Measurements from ENCODE around the gene ANKS6. TPM values are rescaled to one million over a fixed set of nuclear protein-coding genes. Genes with fewer than 3 reads are reported as not detected.

Gene ANKS6
- total and polyA plus RNA-seq, 2 experiments from 2014 or later = 25.5 to 40.3 TPM

DNA sequence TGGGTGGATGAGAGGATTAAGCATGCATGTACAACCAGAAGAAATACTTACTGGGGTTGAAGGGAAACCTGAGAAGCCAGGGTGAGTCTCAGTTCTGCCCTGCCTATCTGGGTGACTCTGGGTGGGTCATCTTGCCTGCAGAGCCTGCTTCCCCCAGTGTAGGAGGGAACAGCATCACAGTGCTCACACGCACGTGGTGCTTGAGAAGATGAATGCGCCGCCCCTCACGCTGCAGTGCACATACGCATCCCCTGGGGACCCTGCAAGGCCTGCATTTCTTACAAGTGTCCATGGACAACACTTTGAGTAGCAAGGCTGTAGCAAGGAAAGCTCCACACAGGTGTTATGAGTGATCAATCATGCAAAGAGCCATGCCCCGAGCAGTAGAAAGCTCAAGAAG is 68.9 kb downstream of the ANKS6 start:
- no peak overlapping the region for H3K4me3 ChIP-seq
- H3K36me3 ChIP-seq = no peaks in the 10 kb centered on the region
- H3K9me3 ChIP-seq (ENCODE audit: low read depth) = no peaks in the 10 kb centered on the region
- no peak for DNase-seq (ENCODE audit: low read depth in 1 of 2, low spot score in 1 of 2)
- peaks cover 20% of the 10 kb centered on the region for H3K27me3 ChIP-seq
- no peak overlapping the region for H3K27ac ChIP-seq
- TF ChIP-seq, protein P1, sequence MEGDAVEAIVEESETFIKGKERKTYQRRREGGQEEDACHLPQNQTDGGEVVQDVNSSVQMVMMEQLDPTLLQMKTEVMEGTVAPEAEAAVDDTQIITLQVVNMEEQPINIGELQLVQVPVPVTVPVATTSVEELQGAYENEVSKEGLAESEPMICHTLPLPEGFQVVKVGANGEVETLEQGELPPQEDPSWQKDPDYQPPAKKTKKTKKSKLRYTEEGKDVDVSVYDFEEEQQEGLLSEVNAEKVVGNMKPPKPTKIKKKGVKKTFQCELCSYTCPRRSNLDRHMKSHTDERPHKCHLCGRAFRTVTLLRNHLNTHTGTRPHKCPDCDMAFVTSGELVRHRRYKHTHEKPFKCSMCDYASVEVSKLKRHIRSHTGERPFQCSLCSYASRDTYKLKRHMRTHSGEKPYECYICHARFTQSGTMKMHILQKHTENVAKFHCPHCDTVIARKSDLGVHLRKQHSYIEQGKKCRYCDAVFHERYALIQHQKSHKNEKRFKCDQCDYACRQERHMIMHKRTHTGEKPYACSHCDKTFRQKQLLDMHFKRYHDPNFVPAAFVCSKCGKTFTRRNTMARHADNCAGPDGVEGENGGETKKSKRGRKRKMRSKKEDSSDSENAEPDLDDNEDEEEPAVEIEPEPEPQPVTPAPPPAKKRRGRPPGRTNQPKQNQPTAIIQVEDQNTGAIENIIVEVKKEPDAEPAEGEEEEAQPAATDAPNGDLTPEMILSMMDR (IDR thresholded peaks at IDR 0.05; ENCODE audit: low read depth, low read length) = no peak
- peaks cover 13% of the 10 kb centered on the region for H3K4me1 ChIP-seq (ENCODE audit: low read depth)

DNA sequence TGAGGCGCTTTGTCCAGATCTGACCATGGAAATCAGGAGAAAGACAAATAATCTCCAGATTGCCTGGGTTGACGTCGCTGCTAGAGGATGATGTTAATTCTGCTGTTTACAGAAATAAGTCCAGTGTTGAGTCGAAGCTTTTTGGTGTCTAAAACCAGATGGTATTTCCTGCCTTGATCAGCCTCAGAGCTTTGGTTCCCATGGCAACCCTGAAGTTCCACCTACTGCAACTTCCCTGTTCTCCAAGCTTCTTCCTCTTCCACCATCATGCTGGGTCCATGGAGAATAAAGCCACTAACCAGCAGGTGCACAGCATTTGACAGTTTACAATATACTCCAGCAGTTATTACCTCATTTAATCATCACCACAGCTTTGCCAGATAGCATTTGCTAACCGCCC is 69.6 kb downstream of the ANKS6 start:
- H3K9me3 ChIP-seq (ENCODE audit: low read depth) = no peaks in the 10 kb centered on the region
- no peaks in the 10 kb centered on the region for H3K36me3 ChIP-seq
- H3K27me3 ChIP-seq = peaks cover 20% of the 10 kb centered on the region
- H3K27ac ChIP-seq = no peak overlapping the region
- no peak overlapping the region for H3K4me3 ChIP-seq
- peak in 1 of 2 donors; percentile 61 for DNase-seq (ENCODE audit: low read depth in 1 of 2, low spot score in 1 of 2)
- TF ChIP-seq, protein P1 (IDR thresholded peaks at IDR 0.05; ENCODE audit: low read depth, low read length) = no peak
- H3K4me1 ChIP-seq (ENCODE audit: low read depth) = peaks cover 13% of the 10 kb centered on the region

DNA sequence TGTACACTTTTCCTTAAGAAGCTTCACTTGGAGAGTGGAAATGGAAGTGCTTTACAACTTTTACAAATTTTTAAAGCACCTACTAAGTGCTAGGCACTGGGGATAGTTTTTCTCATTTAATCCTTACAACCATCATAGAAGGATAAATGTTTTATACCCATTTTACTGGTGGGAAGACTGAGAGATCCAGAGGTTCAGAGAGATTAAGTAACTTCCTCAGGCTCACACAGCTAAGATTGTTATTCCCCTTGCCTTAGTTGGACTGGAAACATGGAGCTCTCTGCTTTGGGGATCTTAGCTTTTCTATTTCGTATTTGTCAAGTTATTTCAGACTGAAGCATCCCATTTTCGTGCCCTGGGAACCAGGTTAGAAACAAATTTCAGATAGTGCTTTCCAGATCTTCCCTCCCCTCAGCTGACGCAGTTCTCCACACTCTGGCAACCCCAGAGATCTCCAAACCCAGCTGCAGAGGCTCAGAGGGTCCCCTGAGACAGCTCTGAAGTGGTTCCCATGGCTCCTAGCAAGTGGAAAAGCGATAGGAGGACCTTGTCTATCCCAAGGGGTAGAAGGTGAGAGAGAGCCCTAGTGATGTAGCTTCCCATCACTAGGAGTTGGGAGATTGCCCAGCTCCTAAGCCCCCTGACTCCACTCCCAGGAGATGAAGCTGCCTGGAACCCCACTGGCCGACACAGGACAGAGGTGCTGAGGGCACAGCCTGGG is 71.4 kb downstream of the ANKS6 start:
- Histone ChIP-seq H3K4me3 (no peak overlapping the region), H3K9me3 (ENCODE audit: low read depth) (no peaks in the 10 kb centered on the region), H3K36me3 (no peaks in the 10 kb centered on the region), H3K27me3 (peaks cover 20% of the 10 kb centered on the region), H3K27ac (no peak overlapping the region), H3K4me1 (ENCODE audit: low read depth) (no peaks in the 10 kb centered on the region)
- DNase-seq (ENCODE audit: low read depth in 1 of 2, low spot score in 1 of 2) = no peak
- TF ChIP-seq, protein P1 (IDR thresholded peaks at IDR 0.05; ENCODE audit: low read depth, low read length) = no peak

DNA sequence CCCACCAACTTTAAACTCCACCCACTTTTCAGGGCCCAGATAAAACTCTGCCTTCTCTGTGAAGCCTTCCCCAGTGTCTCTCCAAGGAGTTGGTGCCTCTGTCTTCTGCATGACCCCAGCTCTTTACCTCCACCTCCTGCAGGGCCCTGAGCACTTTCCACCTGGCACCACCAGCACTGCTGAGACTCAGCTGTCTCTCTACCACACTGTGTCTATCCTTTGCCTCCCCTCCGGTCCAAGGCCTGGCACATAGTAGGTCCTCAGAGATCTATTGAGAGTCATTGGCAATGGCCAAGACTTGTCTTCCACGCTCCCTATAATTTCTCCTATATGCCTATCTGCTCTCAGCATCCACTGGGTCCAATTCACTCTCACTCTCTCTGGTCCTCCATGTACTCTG is 74.7 kb downstream of the ANKS6 start:
- H3K9me3 ChIP-seq (ENCODE audit: low read depth) = no peaks in the 10 kb centered on the region
- TF ChIP-seq, protein P1 (IDR thresholded peaks at IDR 0.05; ENCODE audit: low read depth, low read length) = no peak
- no peak for DNase-seq (ENCODE audit: low read depth in 1 of 2, low spot score in 1 of 2)
- peaks cover 39% of the 10 kb centered on the region for H3K27me3 ChIP-seq
- H3K36me3 ChIP-seq = no peaks in the 10 kb centered on the region
- H3K27ac ChIP-seq = no peak overlapping the region
- H3K4me1 ChIP-seq (ENCODE audit: low read depth) = no peaks in the 10 kb centered on the region
- H3K4me3 ChIP-seq = no peak overlapping the region

DNA sequence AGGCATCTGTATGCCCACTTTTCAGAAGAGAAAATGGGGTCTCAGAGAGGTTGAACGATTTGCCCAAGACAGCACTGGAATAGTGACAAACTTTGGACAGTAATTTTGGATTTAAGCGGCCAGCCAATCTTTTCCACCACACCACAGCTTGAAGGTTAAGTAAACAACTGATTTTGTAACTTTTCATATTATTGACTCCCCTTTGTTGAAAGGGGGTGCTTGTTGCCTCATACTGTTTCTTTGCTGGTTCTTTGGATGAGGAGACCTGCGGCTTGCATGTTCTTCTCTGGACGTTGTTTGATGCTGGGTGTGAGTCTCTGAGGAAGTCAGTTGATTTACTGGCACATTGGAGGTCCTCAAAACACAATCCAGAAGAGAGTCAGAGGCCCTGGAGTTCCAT is 76.0 kb downstream of the ANKS6 start:
- DNase-seq (ENCODE audit: low read depth in 1 of 2, low spot score in 1 of 2) = no peak
- Histone ChIP-seq H3K4me1 (ENCODE audit: low read depth) (no peaks in the 10 kb centered on the region), H3K9me3 (ENCODE audit: low read depth) (no peaks in the 10 kb centered on the region), H3K4me3 (no peak overlapping the region), H3K27ac (no peak overlapping the region), H3K36me3 (no peaks in the 10 kb centered on the region), H3K27me3 (peaks cover 46% of the 10 kb centered on the region)
- TF ChIP-seq, protein P1 (IDR thresholded peaks at IDR 0.05; ENCODE audit: low read depth, low read length) = no peak
